HG02642 (cell line): ENCODE results near the gene MAP3K6.

Source experiments
- ATAC-seq: cut with Tn5 transposase; IDR thresholded peaks from one replicate; pipeline ENCODE4 v1.9.1; 2021; ENCODE audit warnings: mild to moderate bottlenecking; ENCODE audit not compliant: unreplicated experiment, poor library complexity

The MAP3K6 gene

GRCh38 chr1:27358038-27358927 lies 8.5 kb downstream of the MAP3K6 start:
- no peak for ATAC-seq

DNA sequence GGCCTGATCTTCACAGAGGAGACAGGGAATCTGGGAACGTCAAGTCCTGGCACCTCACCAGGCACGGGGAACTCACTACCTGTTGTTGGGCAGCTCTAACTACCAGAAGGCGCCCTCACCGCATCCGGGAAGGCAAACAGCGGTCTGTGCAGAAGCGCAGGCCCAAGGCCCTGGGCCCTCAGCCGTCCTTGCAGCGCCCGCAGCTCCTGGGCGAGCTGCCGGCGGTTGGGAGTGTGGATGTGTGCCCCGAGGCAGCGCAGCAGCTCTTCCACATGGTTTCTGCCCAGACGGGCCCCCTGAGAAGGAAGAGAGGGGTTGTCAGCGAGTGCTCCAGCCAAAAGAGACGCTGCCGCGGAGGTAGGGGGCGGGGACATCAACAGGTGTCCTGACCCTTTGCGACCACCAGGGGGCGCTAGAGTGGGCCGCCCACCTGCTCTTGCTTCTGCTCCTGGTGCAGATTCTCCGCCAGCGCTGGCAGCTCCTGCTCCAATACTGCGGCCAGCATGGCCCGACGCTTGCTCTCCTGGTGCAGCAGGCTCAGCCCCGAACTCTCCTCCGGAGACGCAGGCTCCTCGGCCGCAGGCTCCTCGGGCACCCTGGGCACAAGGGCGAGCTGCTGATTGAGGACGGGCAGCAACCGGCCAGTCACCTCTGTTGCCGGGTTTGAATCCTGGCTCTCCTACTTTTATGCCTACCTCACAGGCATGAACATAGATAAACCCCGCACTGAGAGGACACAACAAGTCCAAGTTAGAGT lies 9.3 kb downstream of the MAP3K6 start:
- peak; percentile 65 for ATAC-seq

DNA sequence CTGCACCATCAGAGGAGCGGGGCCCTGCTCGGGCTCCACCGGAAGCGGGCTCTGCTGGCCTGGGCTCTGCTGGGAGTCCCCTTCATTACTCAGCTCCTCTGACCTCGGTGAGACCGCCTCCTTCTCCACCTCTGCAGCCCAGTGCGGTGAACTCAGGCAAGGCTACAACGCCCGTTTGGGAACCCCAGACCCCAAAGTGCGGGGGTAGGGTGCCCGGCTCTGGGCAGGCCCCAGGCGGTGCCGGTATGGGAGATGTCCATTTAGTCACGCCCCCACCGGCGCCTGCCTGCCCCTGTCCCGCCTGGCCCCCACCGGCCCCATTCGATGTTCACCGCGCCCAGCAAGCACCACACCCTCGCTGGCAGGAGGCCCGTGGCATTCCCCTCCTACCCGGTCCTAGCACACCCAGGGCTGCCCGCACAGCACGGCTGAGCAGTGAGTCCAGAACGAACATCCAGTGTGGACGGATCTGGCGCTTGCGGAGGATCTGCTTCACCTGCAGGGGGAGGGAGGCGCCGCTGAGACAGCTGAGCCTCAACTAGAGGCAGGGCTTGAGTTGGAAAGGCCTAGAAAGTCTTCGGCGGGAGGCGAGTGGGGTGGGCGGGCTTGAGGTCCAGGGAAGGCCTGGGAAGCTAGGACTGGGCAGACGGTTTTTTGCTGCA lies 10.0 kb downstream of the MAP3K6 start:
- no peak for ATAC-seq

DNA sequence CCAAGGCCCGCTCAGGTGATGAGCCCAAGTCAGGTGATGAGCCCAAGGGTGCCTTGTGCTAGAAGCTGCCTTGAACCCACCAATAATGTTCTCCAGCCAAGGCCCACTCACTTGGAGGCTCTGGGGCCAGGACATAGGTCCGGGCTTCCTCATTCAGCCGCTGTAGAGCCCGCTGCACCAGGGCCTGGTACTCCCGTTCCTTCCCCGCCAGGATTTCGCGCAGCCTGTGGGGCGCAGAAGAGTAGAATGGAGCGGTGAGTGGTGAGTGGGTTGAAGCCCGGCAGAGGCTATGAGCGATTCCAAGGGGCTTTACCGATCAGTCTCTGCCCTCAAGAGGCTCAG lies 10.5 kb downstream of the MAP3K6 start:
- ATAC-seq = no peak

- no peak for ATAC-seq
These were observed 11.1 kb downstream of the MAP3K6 start for GRCh38 chr1:27355683-27356082.

DNA sequence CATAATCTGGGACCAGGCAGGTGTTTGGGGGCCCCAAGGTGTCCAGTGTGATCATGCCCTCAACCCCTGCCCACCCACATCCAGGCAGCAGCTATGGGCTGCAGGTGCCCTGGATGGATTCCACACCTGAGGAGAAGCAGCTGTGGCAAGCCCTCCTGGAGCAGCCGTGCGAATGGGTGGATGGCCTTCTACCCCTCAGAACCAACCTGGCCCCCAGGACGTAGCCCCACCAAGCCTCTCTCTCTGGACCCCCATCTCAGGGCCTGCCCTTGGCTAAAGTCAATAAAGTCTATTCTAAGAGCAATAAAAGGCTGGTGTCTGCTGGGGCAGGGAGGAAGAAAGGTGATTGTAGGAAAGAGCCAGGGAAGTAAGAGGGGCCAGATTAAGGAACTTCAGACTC lies 13.1 kb downstream of the MAP3K6 start:
- ATAC-seq = no peak

DNA sequence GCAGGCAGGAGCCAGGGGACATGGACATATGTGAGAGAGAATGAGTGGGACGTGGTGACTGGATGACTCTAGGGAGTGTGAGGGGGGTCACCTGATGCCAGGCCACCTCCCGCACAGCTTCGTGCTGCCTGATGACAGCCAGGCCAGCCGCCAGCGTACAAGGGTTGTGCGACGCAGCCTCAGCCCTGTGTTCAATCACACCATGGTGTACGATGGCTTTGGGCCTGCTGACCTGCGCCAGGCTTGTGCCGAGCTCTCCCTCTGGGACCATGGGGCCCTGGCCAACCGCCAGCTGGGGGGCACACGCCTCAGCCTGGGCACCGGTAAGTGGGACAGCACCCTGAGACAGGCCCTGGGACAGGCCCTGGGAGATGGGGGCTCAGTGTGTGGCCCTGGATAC lies 13.6 kb downstream of the MAP3K6 start:
- ATAC-seq = no peak

GRCh38 chr1:27351541-27352107 lies 15.1 kb downstream of the MAP3K6 start:
- ATAC-seq = no peak

- ATAC-seq = no peak
These were observed 15.9 kb downstream of the MAP3K6 start for GRCh38 chr1:27350663-27351540.

GRCh38 chr1:27349784-27350662 lies 16.7 kb downstream of the MAP3K6 start:
- ATAC-seq = no peak

DNA sequence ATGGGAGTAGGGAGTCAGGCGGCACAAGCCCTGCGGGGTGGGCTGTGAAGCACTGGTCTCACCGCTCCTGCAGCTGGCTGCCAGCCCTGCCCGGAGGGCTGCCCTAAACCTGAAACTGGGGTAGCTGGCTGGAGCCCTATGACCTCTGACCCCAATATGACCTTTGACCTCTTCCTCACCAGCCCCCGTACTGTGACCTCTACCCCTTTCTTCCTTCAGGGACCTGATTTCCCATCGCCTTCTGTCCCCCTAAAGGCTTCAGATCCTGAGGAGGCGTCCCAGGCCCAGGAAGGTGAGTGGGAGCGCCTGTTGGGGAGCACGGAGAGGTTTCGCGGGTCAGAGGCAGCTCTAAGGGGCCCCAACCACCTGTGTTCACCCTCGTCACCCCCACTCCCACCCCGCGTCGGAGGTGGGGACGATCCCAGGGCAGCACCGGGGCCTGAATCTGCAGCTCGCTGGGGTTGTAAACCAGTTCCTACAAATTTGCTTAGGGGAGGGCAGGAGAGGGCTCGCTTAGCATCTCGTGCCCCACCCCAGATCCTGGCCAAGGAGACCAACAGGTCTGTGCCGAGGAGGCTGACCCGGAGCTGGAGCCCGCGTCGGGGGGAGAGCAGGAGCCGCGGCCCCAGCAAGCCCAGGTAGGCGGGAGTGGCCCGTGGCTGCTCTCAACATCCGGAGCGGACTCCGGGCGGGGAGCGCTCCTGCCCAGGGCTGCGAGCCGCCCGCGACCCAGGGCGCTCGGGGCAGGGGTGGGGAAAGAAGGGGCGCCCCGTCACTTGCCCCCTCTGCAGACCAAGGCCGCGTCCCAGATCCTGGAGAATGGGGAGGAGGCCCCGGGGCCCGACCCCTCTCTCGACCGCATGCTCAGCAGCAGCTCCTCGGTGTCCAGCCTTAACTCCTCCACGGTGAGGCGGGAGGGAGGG lies 17.6 kb downstream of the MAP3K6 start:
- ATAC-seq = no peak

- ATAC-seq = no peak
These were observed 19.7 kb downstream of the MAP3K6 start for GRCh38 chr1:27346991-27347624.

GRCh38 chr1:27346357-27346756 lies 20.4 kb downstream of the MAP3K6 start:
- no peak for ATAC-seq

DNA sequence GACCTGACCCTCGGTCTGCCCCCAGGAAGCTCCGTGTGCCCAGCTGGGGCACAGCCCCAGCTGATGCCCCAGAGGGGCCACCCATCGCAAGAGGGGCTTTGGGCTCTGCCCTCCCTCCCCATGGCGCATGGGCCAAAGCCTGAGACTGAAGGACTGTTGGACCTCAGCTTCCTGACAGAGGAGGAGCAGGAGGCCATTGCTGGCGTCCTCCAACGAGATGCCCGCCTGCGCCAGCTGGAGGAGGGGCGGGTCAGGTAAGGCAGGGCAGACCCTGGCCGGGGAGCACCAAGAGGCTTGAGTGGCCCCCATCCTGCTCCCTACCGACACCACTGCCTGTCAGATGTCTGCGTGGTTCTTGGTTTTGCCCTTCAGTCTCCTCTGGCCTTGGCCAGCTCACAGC lies 21.5 kb downstream of the MAP3K6 start:
- no peak for ATAC-seq

- ATAC-seq = no peak
These were observed 23.1 kb downstream of the MAP3K6 start for GRCh38 chr1:27343639-27344025.

DNA sequence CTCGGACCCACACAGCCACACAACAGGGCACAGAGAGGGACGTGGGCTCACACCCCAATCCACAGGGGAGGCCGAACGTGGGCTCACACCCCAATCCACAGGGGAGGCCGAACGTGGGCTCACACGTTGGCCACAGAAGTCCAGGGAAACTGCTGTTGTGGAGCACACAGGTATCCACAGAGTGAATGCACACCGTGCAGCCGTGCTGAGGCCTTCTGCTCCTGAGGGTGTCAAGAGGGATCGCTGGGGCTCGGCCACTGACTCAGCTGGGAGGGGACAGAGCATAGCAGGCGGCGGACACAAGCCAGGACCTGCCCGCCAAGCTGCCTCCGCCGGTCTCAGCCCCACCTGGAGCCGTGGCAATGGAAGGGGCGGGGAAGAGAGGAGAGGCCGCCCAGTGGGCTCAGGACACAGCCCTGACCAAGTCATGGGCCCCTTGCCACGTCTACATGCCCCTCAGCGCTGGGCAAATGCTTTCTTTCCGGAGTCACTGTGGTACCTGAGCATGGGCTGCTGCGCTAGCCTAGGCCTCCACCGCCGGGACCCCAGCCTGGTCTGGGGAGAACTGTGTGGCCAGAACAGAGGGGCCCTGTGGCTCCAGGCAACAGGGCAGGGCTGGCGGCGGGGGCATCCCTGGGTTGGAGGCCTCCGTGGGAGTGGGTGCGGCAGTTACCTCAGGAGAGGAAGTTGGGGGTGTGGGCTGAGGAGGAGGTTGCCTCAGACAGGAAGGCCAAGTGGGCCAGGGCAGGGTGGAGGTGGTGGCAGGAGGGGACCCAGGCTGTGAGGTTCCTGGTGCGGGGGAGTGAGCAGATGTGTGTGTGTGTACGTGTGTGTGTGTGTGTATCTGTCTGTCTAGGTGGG lies 23.8 kb downstream of the MAP3K6 start:
- ATAC-seq = peak; percentile 35

DNA sequence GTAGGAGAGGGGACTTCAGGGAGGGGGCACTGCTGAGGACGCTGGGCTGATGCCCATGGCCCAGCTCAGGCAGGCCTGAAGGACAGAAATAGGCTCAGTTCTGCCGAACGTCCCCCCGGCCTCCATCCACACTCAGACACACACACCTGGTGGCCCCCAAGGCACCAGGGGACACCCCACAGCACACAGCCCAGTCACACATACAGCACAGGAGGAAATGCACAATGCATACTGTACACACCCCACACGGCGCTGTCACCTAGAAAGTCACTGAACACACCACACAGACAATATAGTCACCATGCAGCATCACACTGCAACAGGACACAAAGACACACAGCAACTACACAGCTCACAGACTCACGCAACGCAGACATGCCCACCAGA lies 24.4 kb downstream of the MAP3K6 start:
- ATAC-seq = peak; percentile 13
